Mesenchymal stem cell (in vitro differentiated cells and primary cell): ENCODE measurements around the gene FSTL4.

Experiments used
- DNase-seq: peaks from one replicate; pipeline ENCODE4 v3.0.0-alpha.2; 2013
- H2AFZ ChIP-seq: one replicate; pipeline ENCODE4 v1.6.1; 2013; ENCODE audit warnings: low read depth, mild to moderate bottlenecking, control low read depth, inconsistent platforms, low read length, moderate library complexity
- H2AK5ac ChIP-seq: 2 replicates; pipeline ENCODE4 v1.6.1; 2013; ENCODE audit warnings: low read length, moderate library complexity, mild to moderate bottlenecking, inconsistent platforms; ENCODE audit not compliant: severe bottlenecking
- H2BK120ac ChIP-seq: one replicate; pipeline ENCODE4 v1.6.1; 2013; ENCODE audit warnings: low read depth, mild to moderate bottlenecking, inconsistent platforms, low read length, moderate library complexity
- H2BK12ac ChIP-seq, 2 experiments: one replicate each; pipeline ENCODE4 v1.6.1; 2013; ENCODE audit warnings: inconsistent platforms in 2 of 2, low read length in 2 of 2, mild to moderate bottlenecking in 2 of 2, moderate library complexity in 2 of 2, control low read depth in 1 of 2
- H2BK15ac ChIP-seq: one replicate; pipeline ENCODE4 v1.6.1; 2013; ENCODE audit warnings: mild to moderate bottlenecking, low read depth, inconsistent platforms; ENCODE audit not compliant: poor library complexity, severe bottlenecking
- H2BK5ac ChIP-seq: 2 replicates; pipeline ENCODE4 v1.6.1; 2013; ENCODE audit warnings: low read depth, mild to moderate bottlenecking, low read length, control low read depth, inconsistent platforms; ENCODE audit not compliant: poor library complexity, severe bottlenecking
- H3K14ac ChIP-seq, 2 experiments: one replicate each; pipeline ENCODE4 v1.6.1; 2013; ENCODE audit warnings: inconsistent platforms in 2 of 2, low read length in 2 of 2, control low read depth in 1 of 2, mild to moderate bottlenecking in 1 of 2, moderate library complexity in 1 of 2
- H3K18ac ChIP-seq, 2 experiments: one replicate each; pipeline ENCODE4 v1.6.1; 2013; ENCODE audit warnings: inconsistent platforms in 2 of 2, low read length in 2 of 2, control low read depth in 1 of 2, low read depth in 1 of 2, mild to moderate bottlenecking in 1 of 2
- H3K23ac ChIP-seq, 2 experiments: one replicate each; pipeline ENCODE4 v1.6.1; 2013; ENCODE audit warnings: inconsistent platforms in 2 of 2, low read length in 2 of 2, mild to moderate bottlenecking in 2 of 2, moderate library complexity in 2 of 2, control low read depth in 1 of 2
- H3K27ac ChIP-seq: 2 replicates; pipeline ENCODE4 v1.5.1; 2013; ENCODE audit warnings: mild to moderate bottlenecking, moderate library complexity, low read length, control low read depth, inconsistent platforms; ENCODE audit not compliant: poor library complexity, severe bottlenecking
- H3K27me3 ChIP-seq, 2 experiments: 2 replicates each; pipeline versions ENCODE4 v1.6.1 to v1.7.0; 2013; ENCODE audit warnings: low read length in 2 of 2, mild to moderate bottlenecking in 2 of 2, moderate library complexity in 2 of 2, control low read depth in 1 of 2, inconsistent platforms in 1 of 2; ENCODE audit not compliant: control insufficient read depth in 1 of 2, insufficient read depth in 1 of 2
- H3K36me3 ChIP-seq, 2 experiments: 2 replicates each; pipeline versions ENCODE4 v1.6.1 to v1.7.0; 2013; ENCODE audit warnings: low read length in 2 of 2, control low read depth in 1 of 2, inconsistent platforms in 1 of 2, low read depth in 1 of 2, mild to moderate bottlenecking in 1 of 2; ENCODE audit not compliant: insufficient read depth in 2 of 2, control insufficient read depth in 1 of 2
- H3K4ac ChIP-seq, 2 experiments: one replicate each; pipeline ENCODE4 v1.6.1; 2013; ENCODE audit warnings: inconsistent platforms in 2 of 2, low read length in 2 of 2, mild to moderate bottlenecking in 2 of 2, moderate library complexity in 2 of 2, control low read depth in 1 of 2, low read depth in 1 of 2
- H3K4me1 ChIP-seq: 2 replicates; pipeline ENCODE4 v1.6.1; 2013; ENCODE audit warnings: low read depth, low read length, control low read depth; ENCODE audit not compliant: control insufficient read depth, insufficient read depth
- H3K4me2 ChIP-seq: 2 replicates; pipeline ENCODE4 v1.6.1; 2013; ENCODE audit warnings: low read length, mild to moderate bottlenecking, inconsistent platforms; ENCODE audit not compliant: poor library complexity, severe bottlenecking
- H3K4me3 ChIP-seq, 2 experiments: 2 replicates each; pipeline versions ENCODE4 v1.5.1 to v1.7.0; 2013; ENCODE audit warnings: low read length in 2 of 2, mild to moderate bottlenecking in 2 of 2, control low read depth in 1 of 2, low read depth in 1 of 2; ENCODE audit not compliant: insufficient read depth in 1 of 2
- H3K79me1 ChIP-seq: replicated peaks from 2 replicates; pipeline ENCODE4 v1.6.1; 2013; ENCODE audit warnings: mild to moderate bottlenecking, control low read depth, low read length, inconsistent platforms; ENCODE audit not compliant: poor library complexity, severe bottlenecking
- H3K9ac ChIP-seq: 2 replicates; pipeline ENCODE4 v1.7.0; 2013; ENCODE audit warnings: mild to moderate bottlenecking, low read length, moderate library complexity
- H3K9me3 ChIP-seq: 2 replicates; pipeline ENCODE4 v1.7.0; 2013; ENCODE audit warnings: mild to moderate bottlenecking, low read length; ENCODE audit not compliant: control insufficient read depth
- H4K8ac ChIP-seq: one replicate; pipeline ENCODE4 v1.6.1; 2013; ENCODE audit warnings: inconsistent platforms, mild to moderate bottlenecking, low read length, moderate library complexity
- H4K91ac ChIP-seq: one replicate; pipeline ENCODE4 v1.6.1; 2013; ENCODE audit warnings: mild to moderate bottlenecking, low read length, inconsistent platforms
- WGBS: methylation state at CpG from one replicate; pipeline ENCODE4 v1.1.7; 2013; ENCODE audit warnings: mixed read lengths; 5-methylcytosine and 5-hydroxymethylcytosine counted together

FSTL4 gene

DNA sequence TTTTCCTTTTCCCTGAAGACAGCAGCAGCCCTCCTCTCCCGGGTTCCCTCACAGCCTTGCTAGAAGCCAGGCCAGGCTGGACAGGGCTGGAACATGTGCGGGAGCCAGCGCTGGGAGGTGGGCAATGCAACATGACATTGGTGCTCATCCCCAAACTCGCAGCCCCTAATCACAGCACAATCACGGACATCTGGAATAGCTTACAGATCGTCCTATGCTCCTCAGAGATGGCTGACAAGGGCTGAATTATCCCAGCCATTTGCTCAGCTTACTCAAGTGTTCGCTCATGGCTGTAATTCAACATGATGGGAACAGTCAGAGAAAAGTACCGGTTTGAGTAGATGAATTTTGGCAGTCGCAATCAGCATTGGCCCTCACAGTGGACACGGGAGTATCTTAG, 49.8 kb downstream of the FSTL4 start:
- no peak overlapping the region for H2BK12ac ChIP-seq
- peaks cover 4 to 87% of the 10 kb centered on the region in 2 experiments for H3K27me3 ChIP-seq
- H3K9me3 ChIP-seq: no peaks in the 10 kb centered on the region
- H3K9ac ChIP-seq: no peak overlapping the region
- DNase-seq: no peak
- no peaks in the 10 kb centered on the region for H3K4me1 ChIP-seq
- no peak overlapping the region for H3K4ac ChIP-seq
- H4K91ac ChIP-seq: no peak overlapping the region
- no peak overlapping the region for H3K27ac ChIP-seq
- H3K23ac ChIP-seq: no peak overlapping the region
- no peak overlapping the region for H3K4me2 ChIP-seq
- WGBS: 71% methylated on average over 10 of the region's 10 CpGs
- no peaks in the 10 kb centered on the region for H3K36me3 ChIP-seq
- H2BK120ac ChIP-seq: no peak overlapping the region
- H4K8ac ChIP-seq: no peak overlapping the region
- no peak overlapping the region for H3K18ac ChIP-seq
- no peaks in the 10 kb centered on the region for H3K79me1 ChIP-seq
- no peak overlapping the region for H2AFZ ChIP-seq
- H2BK15ac ChIP-seq: no peak overlapping the region
- H3K4me3 ChIP-seq: no peak overlapping the region
- H2BK5ac ChIP-seq: no peak overlapping the region
- no peak overlapping the region for H3K14ac ChIP-seq
- no peak overlapping the region for H2AK5ac ChIP-seq

GRCh38 chr5:133559960-133560359, 52.4 kb downstream of the FSTL4 start:
- no peak overlapping the region for H3K4ac ChIP-seq
- no peaks in the 10 kb centered on the region for H3K36me3 ChIP-seq
- no peak overlapping the region for H2BK12ac ChIP-seq
- H3K9me3 ChIP-seq: no peaks in the 10 kb centered on the region
- H3K4me3 ChIP-seq: no peak overlapping the region
- WGBS: 73% methylated on average over 5 of the region's 5 CpGs
- H3K9ac ChIP-seq: no peak overlapping the region
- no peak overlapping the region for H4K8ac ChIP-seq
- H3K4me1 ChIP-seq: no peaks in the 10 kb centered on the region
- no peak overlapping the region for H3K23ac ChIP-seq
- H2AK5ac ChIP-seq: no peak overlapping the region
- no peak overlapping the region for H2BK15ac ChIP-seq
- no peak overlapping the region for H2BK5ac ChIP-seq
- H2BK120ac ChIP-seq: no peak overlapping the region
- H3K79me1 ChIP-seq: no peaks in the 10 kb centered on the region
- no peak overlapping the region for H3K27ac ChIP-seq
- H3K14ac ChIP-seq: no peak overlapping the region
- no peak overlapping the region for H3K4me2 ChIP-seq
- H4K91ac ChIP-seq: no peak overlapping the region
- no peak for DNase-seq
- peaks cover 4 to 87% of the 10 kb centered on the region in 2 experiments for H3K27me3 ChIP-seq
- no peak overlapping the region for H2AFZ ChIP-seq
- H3K18ac ChIP-seq: no peak overlapping the region

GRCh38 chr5:133556551-133556950, 55.8 kb downstream of the FSTL4 start:
- Histone ChIP-seq H3K18ac (no peak overlapping the region), H3K4ac (no peak overlapping the region)

GRCh38 chr5:133554279-133554678, 58.1 kb downstream of the FSTL4 start:
- H2AFZ ChIP-seq: no peak overlapping the region
- no peak overlapping the region for H3K23ac ChIP-seq
- no peak overlapping the region for H2BK120ac ChIP-seq
- H3K18ac ChIP-seq: no peak overlapping the region
- H3K79me1 ChIP-seq: no peaks in the 10 kb centered on the region
- no peak overlapping the region for H3K9ac ChIP-seq
- no peaks in the 10 kb centered on the region for H3K9me3 ChIP-seq
- no peak for DNase-seq
- H3K14ac ChIP-seq: no peak overlapping the region
- peaks cover 4 to 96% of the 10 kb centered on the region in 2 experiments for H3K27me3 ChIP-seq
- H2BK12ac ChIP-seq: no peak overlapping the region
- H3K4me2 ChIP-seq: no peak overlapping the region
- H2BK15ac ChIP-seq: no peak overlapping the region
- H3K27ac ChIP-seq: no peak overlapping the region
- H2AK5ac ChIP-seq: no peak overlapping the region
- no peaks in the 10 kb centered on the region for H3K36me3 ChIP-seq
- no peak overlapping the region for H2BK5ac ChIP-seq
- H3K4ac ChIP-seq: no peak overlapping the region
- H4K8ac ChIP-seq: no peak overlapping the region
- H4K91ac ChIP-seq: no peak overlapping the region
- WGBS: 79% methylated on average over 6 of the region's 6 CpGs
- no peaks in the 10 kb centered on the region for H3K4me1 ChIP-seq
- H3K4me3 ChIP-seq: no peak overlapping the region

More at GRCh38 chr5:133556551-133556950, 55.8 kb downstream of the FSTL4 start:
- no peaks in the 10 kb centered on the region for H3K79me1 ChIP-seq
- peaks cover 4 to 87% of the 10 kb centered on the region in 2 experiments for H3K27me3 ChIP-seq
- no peak overlapping the region for H2BK12ac ChIP-seq
- H2BK5ac ChIP-seq: no peak overlapping the region
- no peak overlapping the region for H3K9ac ChIP-seq
- H3K23ac ChIP-seq: no peak overlapping the region
- H2BK120ac ChIP-seq: no peak overlapping the region
- H3K14ac ChIP-seq: no peak overlapping the region
- no peak for DNase-seq
- no peaks in the 10 kb centered on the region for H3K9me3 ChIP-seq
- no peak overlapping the region for H2BK15ac ChIP-seq
- no peak overlapping the region for H3K4me2 ChIP-seq
- no peak overlapping the region for H3K4me3 ChIP-seq
- no peak overlapping the region for H2AFZ ChIP-seq
- no peak overlapping the region for H3K27ac ChIP-seq
- H3K36me3 ChIP-seq: no peaks in the 10 kb centered on the region
- WGBS: 86% methylated on average over 2 of the region's 4 CpGs
- no peak overlapping the region for H2AK5ac ChIP-seq
- H4K8ac ChIP-seq: no peak overlapping the region
- H4K91ac ChIP-seq: no peak overlapping the region
- H3K4me1 ChIP-seq: no peaks in the 10 kb centered on the region
